Lower leg skin (tissue), 4 donors: Measurements from ENCODE around the gene YWHAH. TPM values are rescaled to one million over a fixed set of nuclear protein-coding genes. Genes with fewer than 3 reads are reported as not detected.

Source experiments
- DNase-seq, 2 donors: peaks; one replicate each; pipeline ENCODE4 v3.0.0-alpha.2; 2019; ENCODE audit warnings: low spot score in 2 of 2
- H3K4me3 ChIP-seq: fragments of 200-600 bp; sonication (generic); 2 replicates; pipeline ENCODE4 v1.5.1; 2017; ENCODE audit warnings: mild to moderate bottlenecking, low read depth; ENCODE audit not compliant: poor library complexity, severe bottlenecking
- CTCF ChIP-seq, 3 donors: fragments of 450-650 bp; IDR thresholded peaks; one replicate each; pipeline ENCODE4 v1.5.1; 2016; ENCODE audit warnings: antibody characterized with exemption in 3 of 3, mild to moderate bottlenecking in 3 of 3, moderate library complexity in 2 of 3
- POLR2A ChIP-seq, 2 donors: fragments of 450-650 bp; IDR thresholded peaks; one replicate each; pipeline ENCODE4 v1.6.1; 2016 to 2017; ENCODE audit warnings: antibody characterized with exemption in 2 of 2, mild to moderate bottlenecking in 1 of 2, moderate library complexity in 1 of 2
- WGBS, 2 donors: methylation state at CpG; one replicate each; pipeline ENCODE4 v1.1.5; 2018; 5-methylcytosine and 5-hydroxymethylcytosine counted together
- intact Hi-C: fragments of 100-400 bp; cut with DNase I; formaldehyde crosslinking; loops from one replicate; pipeline ENCODE4 v1.15.0; 2023; ENCODE audit warnings: low total_unique reads
- total RNA-seq, 4 donors: library from RNA; depleted of rRNA; stranded (reverse); fragments of >200 nt; gene quantifications; one replicate each; pipeline ENCODE4 v1.1.0, GENCODE V29; 2016

Gene YWHAH
- total RNA-seq, 4 donors from 2014 or later, result 57.8 to 94.0 (median 80.7) TPM

- WGBS, 2 donors, result 92 to 99% methylated on average over 6 of the region's 6 CpGs
- intact Hi-C loops, result no loop called here
- TF ChIP-seq POLR2A (IDR thresholded peaks at IDR 0.05) (no peak), CTCF (IDR thresholded peaks at IDR 0.05) (no peak)
- H3K4me3 ChIP-seq, result no peak overlapping the region
- DNase-seq, result no peak
Observed at GRCh38 chr22:31933406-31933805, 10.9 kb upstream of the YWHAH start.

DNA sequence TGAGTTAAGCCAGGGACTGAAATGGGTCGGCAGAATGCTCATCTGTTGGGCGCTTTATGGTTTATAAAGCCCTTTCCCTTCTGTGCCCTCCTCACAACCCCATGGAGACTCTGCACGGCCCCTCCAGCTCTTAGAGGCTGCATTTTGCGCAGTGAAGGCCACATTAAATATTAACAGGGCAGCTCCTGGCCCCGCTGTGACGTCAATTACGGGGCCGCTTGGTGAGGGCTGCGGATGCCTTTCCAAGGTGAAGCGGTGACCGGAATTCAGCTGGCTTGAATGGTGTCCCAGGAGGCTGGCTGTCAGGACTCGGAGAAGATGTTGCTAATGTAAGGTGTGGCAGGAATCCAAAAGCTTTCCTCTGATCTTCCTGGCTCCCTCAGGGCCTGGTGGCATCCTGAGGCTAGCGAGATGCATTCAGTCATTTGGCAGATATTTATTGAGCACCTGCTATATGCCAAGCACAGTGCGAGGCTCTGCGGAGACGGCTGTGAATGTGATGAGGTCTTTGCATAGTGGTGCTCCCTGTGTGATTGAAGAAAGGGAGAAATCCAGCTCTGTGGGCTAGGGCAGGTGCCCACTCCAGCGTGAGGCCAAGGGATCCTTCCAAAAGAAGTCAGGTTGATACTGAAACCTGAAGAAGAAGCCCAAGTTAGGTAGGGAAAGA is 10.4 kb upstream of the YWHAH start:
- intact Hi-C loops, result no loop called here

GRCh38 chr22:31935961-31936635 is 8.2 kb upstream of the YWHAH start:
- intact Hi-C loops, result no loop called here
- H3K4me3 ChIP-seq, result no peak overlapping the region
- WGBS, 2 donors, result 67 to 76% methylated on average over 4 of the region's 4 CpGs
- TF ChIP-seq POLR2A (IDR thresholded peaks at IDR 0.05) (no peak), CTCF (IDR thresholded peaks at IDR 0.05) (no peak)
- no peak for DNase-seq

More for the DNA sequence above, 10.4 kb upstream of the YWHAH start:
- H3K4me3 ChIP-seq, result no peak overlapping the region
- 80 to 90% methylated on average over 17 of the region's 17 CpGs for WGBS, 2 donors
- DNase-seq, result no peak
- TF ChIP-seq POLR2A (IDR thresholded peaks at IDR 0.05) (no peak), CTCF (IDR thresholded peaks at IDR 0.05) (no peak)

DNA sequence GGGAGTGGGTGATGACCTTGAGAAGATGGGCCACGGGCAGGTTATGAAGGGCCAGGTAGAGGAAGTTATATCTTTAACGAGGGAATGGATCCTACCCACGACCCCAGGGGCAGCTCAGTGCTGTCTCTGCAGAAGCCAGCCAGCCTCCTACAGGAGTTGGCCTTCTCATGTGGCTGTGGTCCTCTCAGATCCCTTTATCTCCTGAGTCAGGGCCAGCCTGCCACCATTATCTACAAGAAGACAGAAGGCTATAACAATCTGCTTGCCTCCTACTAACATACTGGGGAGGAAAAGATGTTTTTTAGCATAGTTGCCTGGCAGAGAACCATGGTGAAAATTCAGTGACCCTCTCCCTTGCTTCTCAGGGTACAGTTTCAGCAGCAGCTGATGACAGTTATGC is 7.0 kb upstream of the YWHAH start:
- no peak for DNase-seq
- 75 to 85% methylated on average over 3 of the region's 3 CpGs for WGBS, 2 donors

DNA sequence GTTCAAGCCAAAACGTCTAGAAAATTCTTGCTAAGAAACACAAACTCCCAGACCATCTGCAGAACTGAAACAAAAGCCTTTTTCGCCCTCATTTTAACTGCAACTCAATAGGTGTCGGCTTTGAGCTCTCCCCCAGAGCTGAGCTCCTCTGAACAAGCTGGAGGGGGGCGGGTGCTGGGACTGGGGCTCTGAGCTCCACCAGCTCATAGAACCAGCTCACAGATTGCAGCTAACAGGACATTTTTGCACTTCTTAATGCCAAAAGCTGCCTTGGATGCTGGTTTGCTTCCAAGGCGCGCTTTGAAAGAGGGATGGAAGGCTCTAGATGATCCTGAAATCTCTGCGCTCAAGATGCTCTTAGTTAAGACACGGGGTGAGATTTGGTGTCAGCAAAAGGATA is 6.0 kb upstream of the YWHAH start:
- no peak overlapping the region for H3K4me3 ChIP-seq
- intact Hi-C loops, result no loop called here
- 75% methylated on average over 8 of the region's 8 CpGs for WGBS, 2 donors
- no peak for TF ChIP-seq CTCF (IDR thresholded peaks at IDR 0.05)
- no peak for TF ChIP-seq POLR2A (IDR thresholded peaks at IDR 0.05)
- no peak for DNase-seq

More for the DNA sequence above, 7.0 kb upstream of the YWHAH start:
- TF ChIP-seq CTCF (IDR thresholded peaks at IDR 0.05), result no peak
- TF ChIP-seq POLR2A (IDR thresholded peaks at IDR 0.05), result no peak
- H3K4me3 ChIP-seq, result no peak overlapping the region
- intact Hi-C loops, result no loop called here
